Measurements from ENCODE around the gene RENBP. TPM values are rescaled to one million over a fixed set of nuclear protein-coding genes. Genes with fewer than 3 reads are reported as not detected.

The RENBP gene
- total and polyA plus RNA-seq, 7 experiments from 2014 or later = 0.47 to 32.7 (median 22.2) TPM

DNA sequence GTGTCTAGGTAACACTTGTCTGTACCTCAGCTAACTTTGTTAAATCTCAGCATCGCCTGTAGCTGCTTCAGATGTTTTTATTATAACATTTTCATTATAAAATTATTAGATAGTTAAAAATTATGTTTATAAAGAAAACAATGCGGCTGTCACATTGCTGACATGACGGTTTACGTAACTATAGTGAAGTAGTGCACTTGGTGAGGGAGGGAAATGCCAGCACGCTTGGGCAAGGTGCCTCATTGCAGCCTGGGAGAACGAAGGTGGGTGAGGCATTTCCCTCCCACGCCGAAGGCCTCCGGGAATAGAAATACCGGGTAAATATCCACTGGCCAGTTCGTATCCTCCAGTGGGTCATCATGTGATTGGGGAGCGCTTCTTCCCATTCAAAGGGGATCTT lies 44.0 kb upstream of the RENBP start:
- Mint-ChIP-seq H3K36me3 (no peaks in the 10 kb centered on the region), H3K27ac (peak overlapping the region in 4 of 9 donors; percentile 4 to 68 (median 58)), H3K27me3 (no peaks in the 10 kb centered on the region), H3K9me3 (peaks cover 0 to 2% (median 0%) of the 10 kb centered on the region in 11 donors), H3K4me1 (peaks cover 17 to 45% (median 24%) of the 10 kb centered on the region in 7 donors), H3K4me3 (peak overlapping the region in 1 of 10 donors; percentile 21)
- intact Hi-C loops (cut with micrococcal nuclease) = no loop called here
- ATAC-seq = no peak
- peaks cover 15 to 29% of the 10 kb centered on the region in 2 donors for H3K4me1 ChIP-seq (ENCODE audit: control insufficient read depth in 2 of 2, insufficient read depth in 2 of 2, low read length in 2 of 2)
- H3K4me3 ChIP-seq (ENCODE audit: low read length) = no peak overlapping the region
- H3K9me3 ChIP-seq (ENCODE audit: control insufficient read depth in 2 of 3, low read length in 3 of 3) = no peaks in the 10 kb centered on the region
- H3K27ac ChIP-seq (ENCODE audit: low read depth, low read length) = no peak overlapping the region
- H3K36me3 ChIP-seq (ENCODE audit: control insufficient read depth in 2 of 3, insufficient read depth in 3 of 3, low read length in 3 of 3) = no peaks in the 10 kb centered on the region
- POLR2A ChIA-PET = interaction anchor here (1.0 kb wide), 1 partner anchor 16 kb away, joined by 5 read pairs; the partner anchor contains the start of gene TMEM187
- DNase-seq = no peak
- no peaks in the 10 kb centered on the region for H3K27me3 ChIP-seq (ENCODE audit: control insufficient read depth in 2 of 2, insufficient read depth in 2 of 2, low read length in 2 of 2)
- CTCF ChIA-PET = no interaction called here

DNA sequence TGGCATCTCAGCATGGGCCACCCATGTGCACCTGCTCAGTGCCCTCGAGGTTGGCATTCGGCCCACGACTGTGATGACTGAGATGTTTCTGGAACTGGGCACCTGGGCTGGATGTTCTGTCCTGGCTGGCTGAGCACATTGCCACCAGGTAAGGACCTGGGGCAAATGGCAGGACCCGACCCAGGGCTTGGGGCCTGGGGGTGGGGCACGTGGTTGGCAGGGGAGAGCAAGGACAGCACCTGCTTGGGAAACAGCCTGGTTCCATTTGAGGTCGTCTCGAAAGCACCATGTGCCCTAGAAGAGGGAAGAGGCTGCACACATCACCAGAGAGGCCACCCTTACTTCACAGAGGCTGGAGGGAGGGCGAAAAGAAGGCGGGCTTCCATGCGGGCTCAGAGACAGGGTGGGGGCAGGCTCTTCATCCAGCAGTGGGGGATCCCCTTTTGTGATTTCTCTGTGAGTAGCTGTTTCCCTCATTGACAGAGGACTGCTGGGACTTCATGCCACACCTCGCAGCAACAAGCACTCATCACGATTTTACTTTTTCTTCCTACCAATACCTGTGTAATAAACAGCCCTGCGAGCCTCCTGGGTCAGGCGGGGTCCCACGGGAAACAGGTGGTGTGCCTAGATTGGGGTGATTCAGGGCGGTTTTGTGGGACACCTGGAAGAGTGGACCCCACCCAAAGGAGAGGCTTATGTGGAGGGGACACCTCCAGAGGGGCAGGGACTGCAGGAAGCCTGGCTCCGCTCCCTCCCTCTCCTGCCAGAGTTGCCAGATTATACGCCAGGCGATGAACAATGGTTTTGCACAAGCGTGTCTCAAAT lies 40.1 kb upstream of the RENBP start:
- intact Hi-C loops (cut with micrococcal nuclease) = loop anchor here in 1 of 2 donors (1.0 kb wide), 1 partner anchor 12 kb away; the partner anchor contains the start of gene TMEM187
- H3K27ac Mint-ChIP-seq = peak overlapping the region; percentile 90 to 97 (median 96)
- no peaks in the 10 kb centered on the region for H3K27me3 Mint-ChIP-seq
- Histone ChIP-seq H3K9me3 (ENCODE audit: control insufficient read depth in 2 of 3, low read length in 3 of 3) (no peaks in the 10 kb centered on the region), H3K36me3 (ENCODE audit: control insufficient read depth in 2 of 3, insufficient read depth in 3 of 3, low read length in 3 of 3) (no peaks in the 10 kb centered on the region), H3K27me3 (ENCODE audit: control insufficient read depth in 2 of 2, insufficient read depth in 2 of 2, low read length in 2 of 2) (no peaks in the 10 kb centered on the region), H3K27ac (ENCODE audit: low read depth, low read length) (peak overlapping the region; percentile 82), H3K4me3 (ENCODE audit: low read length) (peak overlapping the region; percentile 35), H3K4me1 (ENCODE audit: control insufficient read depth in 2 of 2, insufficient read depth in 2 of 2, low read length in 2 of 2) (peaks cover 37 to 44% of the 10 kb centered on the region in 2 donors)
- H3K36me3 Mint-ChIP-seq = no peaks in the 10 kb centered on the region
- peaks cover 18 to 64% (median 36%) of the 10 kb centered on the region in 7 donors for H3K4me1 Mint-ChIP-seq
- peak overlapping the region; percentile 75 to 87 (median 80) for H3K4me3 Mint-ChIP-seq
- DNase-seq (peak in 4 of 9 donors; percentile 38 to 68 (median 42)), ATAC-seq (peak; percentile 65)
- CTCF ChIA-PET = no interaction called here
- POLR2A ChIA-PET = interaction anchor here (0.6 to 3.8 kb wide), 6 partner anchors 12 to 106 kb away, joined by 3 to 32 read pairs (median 4); partner anchors contain the start of genes HCFC1, IRAK1 and TMEM187
- no peaks in the 10 kb centered on the region for H3K9me3 Mint-ChIP-seq

DNA sequence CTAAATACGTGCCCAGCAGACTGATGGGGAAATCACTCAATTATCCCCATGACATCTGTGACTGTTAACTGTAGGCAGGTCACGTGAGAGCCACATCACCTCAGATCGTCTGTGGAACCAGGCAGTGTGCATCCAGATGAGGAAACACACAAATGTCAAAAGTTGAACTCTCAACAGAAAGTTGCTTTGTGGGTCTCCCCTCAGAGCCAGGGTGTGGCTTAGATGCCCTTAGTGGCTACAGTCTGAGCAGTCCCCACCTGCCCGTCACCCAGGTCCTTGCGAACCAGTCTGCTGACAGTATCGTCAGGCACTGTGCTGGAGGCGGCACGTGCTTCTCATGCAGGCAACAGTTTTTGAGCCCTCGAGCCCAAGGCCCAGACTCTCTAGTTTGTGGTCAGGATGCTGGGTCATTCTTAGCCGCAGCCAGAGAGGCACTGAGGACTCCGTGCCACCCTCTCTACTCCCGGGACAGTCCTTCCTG lies 38.9 kb upstream of the RENBP start:
- ATAC-seq (peak; percentile 37), DNase-seq (peak in 1 of 9 donors; percentile 15)
- peaks cover 18 to 60% (median 32%) of the 10 kb centered on the region in 7 donors for H3K4me1 Mint-ChIP-seq
- H3K27me3 ChIP-seq (ENCODE audit: control insufficient read depth in 2 of 2, insufficient read depth in 2 of 2, low read length in 2 of 2) = no peaks in the 10 kb centered on the region
- no peaks in the 10 kb centered on the region for H3K9me3 ChIP-seq (ENCODE audit: control insufficient read depth in 2 of 3, low read length in 3 of 3)
- H3K36me3 ChIP-seq (ENCODE audit: control insufficient read depth in 2 of 3, insufficient read depth in 3 of 3, low read length in 3 of 3) = no peaks in the 10 kb centered on the region
- intact Hi-C loops (cut with micrococcal nuclease) = no loop called here
- H3K4me3 ChIP-seq (ENCODE audit: low read length) = no peak overlapping the region
- no peaks in the 10 kb centered on the region for H3K27me3 Mint-ChIP-seq
- H3K27ac Mint-ChIP-seq = peak overlapping the region; percentile 80 to 97 (median 94)
- no peaks in the 10 kb centered on the region for H3K9me3 Mint-ChIP-seq
- peaks cover 37 to 41% of the 10 kb centered on the region in 2 donors for H3K4me1 ChIP-seq (ENCODE audit: control insufficient read depth in 2 of 2, insufficient read depth in 2 of 2, low read length in 2 of 2)
- CTCF ChIA-PET = interaction anchor here (0.8 kb wide), 1 partner anchor 12 kb away, joined by 3 read pairs; no protein-coding TSS in a partner anchor
- peak overlapping the region; percentile 68 for H3K27ac ChIP-seq (ENCODE audit: low read depth, low read length)
- POLR2A ChIA-PET = interaction anchor here (1.0 to 3.8 kb wide), 2 partner anchors 11 to 15 kb away, joined by 4 to 32 read pairs; partner anchors contain the start of genes HCFC1 and TMEM187
- peak overlapping the region; percentile 26 to 86 (median 76) for H3K4me3 Mint-ChIP-seq
- no peaks in the 10 kb centered on the region for H3K36me3 Mint-ChIP-seq

DNA sequence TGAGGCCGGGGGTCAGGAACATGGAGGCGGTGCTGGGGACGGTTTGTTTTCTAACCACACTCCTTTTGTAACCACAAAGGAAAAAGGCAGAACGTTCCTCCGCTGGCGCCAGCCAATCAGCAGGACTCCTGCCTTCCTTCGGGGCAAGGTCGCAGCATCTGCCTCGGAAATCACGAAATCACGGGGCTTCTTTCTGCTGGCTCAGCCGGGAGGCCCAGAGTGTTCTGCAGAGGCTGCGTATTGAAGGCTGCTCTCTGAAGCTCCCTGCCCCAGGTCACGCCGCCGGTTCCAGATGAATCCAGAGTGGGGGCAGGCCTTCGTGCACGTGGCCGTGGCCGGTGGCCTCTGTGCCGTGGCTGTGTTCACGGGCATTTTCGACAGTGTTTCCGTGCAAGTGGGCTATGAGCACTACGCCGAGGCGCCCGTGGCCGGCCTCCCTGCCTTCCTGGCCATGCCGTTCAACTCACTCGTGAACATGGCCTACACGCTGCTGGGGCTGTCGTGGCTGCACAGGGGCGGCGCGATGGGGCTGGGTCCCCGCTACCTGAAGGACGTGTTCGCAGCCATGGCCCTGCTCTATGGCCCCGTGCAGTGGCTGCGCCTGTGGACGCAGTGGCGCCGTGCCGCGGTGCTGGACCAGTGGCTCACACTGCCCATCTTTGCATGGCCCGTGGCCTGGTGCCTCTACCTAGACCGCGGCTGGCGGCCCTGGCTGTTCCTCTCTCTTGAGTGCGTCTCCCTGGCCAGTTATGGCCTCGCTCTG lies 37.5 kb upstream of the RENBP start:
- H3K27ac Mint-ChIP-seq = peak overlapping the region; percentile 89 to 97 (median 96)
- H3K36me3 ChIP-seq (ENCODE audit: control insufficient read depth in 2 of 3, insufficient read depth in 3 of 3, low read length in 3 of 3) = no peaks in the 10 kb centered on the region
- no peaks in the 10 kb centered on the region for H3K36me3 Mint-ChIP-seq
- peak; percentile 51 for ATAC-seq
- no peaks in the 10 kb centered on the region for H3K9me3 ChIP-seq (ENCODE audit: control insufficient read depth in 2 of 3, low read length in 3 of 3)
- H3K27me3 Mint-ChIP-seq = no peaks in the 10 kb centered on the region
- H3K4me3 ChIP-seq (ENCODE audit: low read length) = peak overlapping the region; percentile 25
- H3K4me1 ChIP-seq (ENCODE audit: control insufficient read depth in 2 of 2, insufficient read depth in 2 of 2, low read length in 2 of 2) = peaks cover 37 to 41% of the 10 kb centered on the region in 2 donors
- POLR2A ChIA-PET = interaction anchor here (0.9 to 2.8 kb wide), 10 partner anchors 11 to 447 kb away, joined by 3 to 53 read pairs (median 7); partner anchors contain the start of genes ARHGAP4, HCFC1, IRAK1 and RPL10
- H3K4me3 Mint-ChIP-seq = peak overlapping the region; percentile 70 to 86 (median 78)
- no peaks in the 10 kb centered on the region for H3K9me3 Mint-ChIP-seq
- peak overlapping the region; percentile 68 for H3K27ac ChIP-seq (ENCODE audit: low read depth, low read length)
- H3K4me1 Mint-ChIP-seq = peaks cover 18 to 55% (median 32%) of the 10 kb centered on the region in 7 donors
- intact Hi-C loops (cut with micrococcal nuclease) = loop anchor here (1.0 kb wide), 1 partner anchor 10 kb away; the partner anchor contains the start of gene TMEM187 (in 2 of the 2)
- DNase-seq = peak in 8 of 9 donors; percentile 58 to 69 (median 65)
- CTCF ChIA-PET = interaction anchor here (1.9 to 2.1 kb wide), 2 partner anchors 11 to 15 kb away, joined by 10 read pairs; partner anchors contain the start of gene HCFC1
- H3K27me3 ChIP-seq (ENCODE audit: control insufficient read depth in 2 of 2, insufficient read depth in 2 of 2, low read length in 2 of 2) = no peaks in the 10 kb centered on the region

DNA sequence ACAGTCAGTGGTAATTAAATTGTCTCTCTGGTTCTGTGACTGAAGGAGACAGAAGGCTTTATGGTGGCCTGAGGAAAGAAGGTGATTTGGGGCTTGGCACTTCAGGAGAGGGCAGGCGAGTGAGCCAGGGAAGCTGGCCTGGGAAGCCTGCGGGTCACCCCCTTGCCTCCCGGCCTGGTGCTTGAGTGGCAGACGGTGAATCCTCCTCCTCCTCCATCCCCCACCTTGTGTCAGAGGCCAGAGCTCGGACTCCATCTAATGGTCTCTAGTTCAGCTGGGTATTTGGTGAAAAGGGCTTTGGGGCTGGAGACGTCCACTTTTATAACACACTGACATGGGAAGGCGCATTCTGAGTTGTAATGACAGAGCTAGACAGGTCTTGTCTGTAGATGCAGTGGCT lies 36.8 kb upstream of the RENBP start:
- DNase-seq (no peak), ATAC-seq (no peak)
- Histone ChIP-seq H3K27me3 (ENCODE audit: control insufficient read depth in 2 of 2, insufficient read depth in 2 of 2, low read length in 2 of 2) (no peaks in the 10 kb centered on the region), H3K27ac (ENCODE audit: low read depth, low read length) (peak overlapping the region; percentile 68), H3K4me3 (ENCODE audit: low read length) (peak overlapping the region; percentile 25), H3K9me3 (ENCODE audit: control insufficient read depth in 2 of 3, low read length in 3 of 3) (no peaks in the 10 kb centered on the region), H3K4me1 (ENCODE audit: control insufficient read depth in 2 of 2, insufficient read depth in 2 of 2, low read length in 2 of 2) (peaks cover 37 to 41% of the 10 kb centered on the region in 2 donors), H3K36me3 (ENCODE audit: control insufficient read depth in 2 of 3, insufficient read depth in 3 of 3, low read length in 3 of 3) (no peaks in the 10 kb centered on the region)
- Mint-ChIP-seq H3K4me1 (peaks cover 18 to 53% (median 32%) of the 10 kb centered on the region in 7 donors), H3K27ac (peak overlapping the region; percentile 89 to 97 (median 96)), H3K36me3 (no peaks in the 10 kb centered on the region), H3K4me3 (peak overlapping the region; percentile 70 to 86 (median 78)), H3K9me3 (no peaks in the 10 kb centered on the region), H3K27me3 (no peaks in the 10 kb centered on the region)
- intact Hi-C loops (cut with micrococcal nuclease) = loop anchor here (1.0 kb wide), 1 partner anchor 9 kb away; the partner anchor contains the start of gene TMEM187 (in 2 of the 2)
- ChIA-PET POLR2A (interaction anchor here (0.9 to 2.8 kb wide), 10 partner anchors 11 to 448 kb away, joined by 3 to 53 read pairs (median 7); partner anchors contain the start of genes ARHGAP4, HCFC1, IRAK1 and RPL10), CTCF (interaction anchor here (1.9 to 2.1 kb wide), 2 partner anchors 10 to 14 kb away, joined by 10 read pairs; partner anchors contain the start of gene HCFC1)
